IPS-15b (cell line): ENCODE measurements around the gene ARAP1.
A peak's percentile ranks its signal among the peaks of the same experiment; 100 is the strongest.

Source experiments
- H3K27me3 ChIP-seq: one replicate; pipeline ENCODE4 v1.6.1; 2013; ENCODE audit warnings: low read length; ENCODE audit not compliant: control insufficient read depth, insufficient read depth
- H3K36me3 ChIP-seq: one replicate; pipeline ENCODE4 v1.6.1; 2013; ENCODE audit warnings: low read length; ENCODE audit not compliant: control insufficient read depth, insufficient read depth
- H3K4me1 ChIP-seq: one replicate; pipeline ENCODE4 v1.6.1; 2013; ENCODE audit warnings: mild to moderate bottlenecking, low read length; ENCODE audit not compliant: control insufficient read depth, insufficient read depth
- H3K4me3 ChIP-seq: one replicate; pipeline ENCODE4 v1.5.1; 2013; ENCODE audit warnings: low read depth, low read length
- H3K9ac ChIP-seq: one replicate; pipeline ENCODE4 v1.6.1; 2013; ENCODE audit warnings: low read depth, mild to moderate bottlenecking, low read length
- H3K9me3 ChIP-seq: one replicate; pipeline ENCODE4 v1.6.1; 2013; ENCODE audit warnings: mild to moderate bottlenecking, low read length; ENCODE audit not compliant: control insufficient read depth, insufficient read depth

The ARAP1 gene

GRCh38 chr11:72723508-72723907 lies 28.7 kb downstream of the ARAP1 start:
- H3K9ac ChIP-seq, result no peak overlapping the region
- peaks cover 15% of the 10 kb centered on the region for H3K36me3 ChIP-seq
- no peaks in the 10 kb centered on the region for H3K4me1 ChIP-seq
- no peaks in the 10 kb centered on the region for H3K27me3 ChIP-seq
- H3K9me3 ChIP-seq, result no peaks in the 10 kb centered on the region
- no peak overlapping the region for H3K4me3 ChIP-seq

- Histone ChIP-seq H3K9ac (no peak overlapping the region), H3K9me3 (no peaks in the 10 kb centered on the region), H3K27me3 (no peaks in the 10 kb centered on the region), H3K4me3 (no peak overlapping the region), H3K36me3 (peaks cover 20% of the 10 kb centered on the region), H3K4me1 (no peaks in the 10 kb centered on the region)
These were observed 30.0 kb downstream of the ARAP1 start for GRCh38 chr11:72722050-72722748.

GRCh38 chr11:72721689-72722049 lies 30.5 kb downstream of the ARAP1 start:
- no peaks in the 10 kb centered on the region for H3K4me1 ChIP-seq
- no peaks in the 10 kb centered on the region for H3K27me3 ChIP-seq
- H3K4me3 ChIP-seq, result no peak overlapping the region
- H3K36me3 ChIP-seq, result peaks cover 20% of the 10 kb centered on the region
- H3K9ac ChIP-seq, result no peak overlapping the region
- no peaks in the 10 kb centered on the region for H3K9me3 ChIP-seq

GRCh38 chr11:72721276-72721675 lies 30.9 kb downstream of the ARAP1 start:
- H3K36me3 ChIP-seq, result peaks cover 19% of the 10 kb centered on the region
- H3K4me1 ChIP-seq, result no peaks in the 10 kb centered on the region
- peak overlapping the region; percentile 12 for H3K9ac ChIP-seq
- H3K9me3 ChIP-seq, result no peaks in the 10 kb centered on the region
- no peaks in the 10 kb centered on the region for H3K27me3 ChIP-seq
- H3K4me3 ChIP-seq, result no peak overlapping the region

GRCh38 chr11:72720784-72721183 lies 31.4 kb downstream of the ARAP1 start:
- Histone ChIP-seq H3K9ac (peak overlapping the region; percentile 12), H3K4me1 (no peaks in the 10 kb centered on the region), H3K27me3 (no peaks in the 10 kb centered on the region), H3K9me3 (no peaks in the 10 kb centered on the region), H3K36me3 (peaks cover 17% of the 10 kb centered on the region), H3K4me3 (no peak overlapping the region)

- Histone ChIP-seq H3K36me3 (peaks cover 17% of the 10 kb centered on the region), H3K9me3 (no peaks in the 10 kb centered on the region), H3K27me3 (no peaks in the 10 kb centered on the region), H3K4me3 (no peak overlapping the region), H3K4me1 (no peaks in the 10 kb centered on the region), H3K9ac (no peak overlapping the region)
These were observed 32.2 kb downstream of the ARAP1 start for GRCh38 chr11:72720047-72720446.

- H3K4me3 ChIP-seq, result no peak overlapping the region
- H3K9ac ChIP-seq, result no peak overlapping the region
- no peaks in the 10 kb centered on the region for H3K9me3 ChIP-seq
- H3K4me1 ChIP-seq, result no peaks in the 10 kb centered on the region
- no peaks in the 10 kb centered on the region for H3K27me3 ChIP-seq
- peaks cover 17% of the 10 kb centered on the region for H3K36me3 ChIP-seq
These were observed 32.7 kb downstream of the ARAP1 start for GRCh38 chr11:72719551-72719950.

GRCh38 chr11:72719144-72719543 lies 33.1 kb downstream of the ARAP1 start:
- Histone ChIP-seq H3K36me3 (peaks cover 17% of the 10 kb centered on the region), H3K4me3 (no peak overlapping the region), H3K4me1 (no peaks in the 10 kb centered on the region), H3K27me3 (no peaks in the 10 kb centered on the region), H3K9ac (no peak overlapping the region), H3K9me3 (no peaks in the 10 kb centered on the region)

- Histone ChIP-seq H3K4me3 (no peak overlapping the region), H3K27me3 (no peaks in the 10 kb centered on the region), H3K4me1 (no peaks in the 10 kb centered on the region), H3K9ac (no peak overlapping the region), H3K36me3 (peaks cover 14% of the 10 kb centered on the region), H3K9me3 (no peaks in the 10 kb centered on the region)
These were observed 34.1 kb downstream of the ARAP1 start for GRCh38 chr11:72718101-72718501.

- H3K9me3 ChIP-seq, result no peaks in the 10 kb centered on the region
- no peak overlapping the region for H3K4me3 ChIP-seq
- peaks cover 14% of the 10 kb centered on the region for H3K36me3 ChIP-seq
- H3K4me1 ChIP-seq, result no peaks in the 10 kb centered on the region
- H3K9ac ChIP-seq, result no peak overlapping the region
- no peaks in the 10 kb centered on the region for H3K27me3 ChIP-seq
These were observed 35.3 kb downstream of the ARAP1 start for GRCh38 chr11:72716788-72717435.

- Histone ChIP-seq H3K36me3 (peaks cover 10% of the 10 kb centered on the region), H3K9me3 (no peaks in the 10 kb centered on the region), H3K4me1 (no peaks in the 10 kb centered on the region), H3K27me3 (no peaks in the 10 kb centered on the region), H3K4me3 (no peak overlapping the region), H3K9ac (no peak overlapping the region)
These were observed 35.9 kb downstream of the ARAP1 start for GRCh38 chr11:72716290-72716689.

GRCh38 chr11:72712841-72713240 lies 39.4 kb downstream of the ARAP1 start:
- Histone ChIP-seq H3K9ac (no peak overlapping the region), H3K4me3 (no peak overlapping the region), H3K4me1 (no peaks in the 10 kb centered on the region), H3K36me3 (peaks cover 23% of the 10 kb centered on the region), H3K27me3 (no peaks in the 10 kb centered on the region), H3K9me3 (no peaks in the 10 kb centered on the region)
